Hepatocyte (in vitro differentiated cells): ENCODE data around the gene IQCF2.

ENCODE experiments used
- EZH2 ChIP-seq: fragments of 200-600 bp; sonication (generic); IDR thresholded peaks from 2 replicates; pipeline ENCODE4 v1.6.1; 2016; ENCODE audit warnings: antibody characterized with exemption, mild to moderate bottlenecking, borderline replicate concordance
- EZH2phosphoT487 ChIP-seq: fragments of 200-600 bp; sonication (generic); IDR thresholded peaks from one replicate; pipeline ENCODE4 v1.6.1; 2018; ENCODE audit warnings: antibody characterized with exemption, mild to moderate bottlenecking, low read depth, moderate library complexity; ENCODE audit not compliant: unreplicated experiment, severe bottlenecking
- TF ChIP-seq, protein P1 (sequence below): fragments of 200-600 bp; sonication (generic); IDR thresholded peaks from 2 replicates; pipeline ENCODE4 v1.5.1; 2016; ENCODE audit warnings: antibody characterized with exemption, mild to moderate bottlenecking; ENCODE audit not compliant: poor library complexity

DNA sequence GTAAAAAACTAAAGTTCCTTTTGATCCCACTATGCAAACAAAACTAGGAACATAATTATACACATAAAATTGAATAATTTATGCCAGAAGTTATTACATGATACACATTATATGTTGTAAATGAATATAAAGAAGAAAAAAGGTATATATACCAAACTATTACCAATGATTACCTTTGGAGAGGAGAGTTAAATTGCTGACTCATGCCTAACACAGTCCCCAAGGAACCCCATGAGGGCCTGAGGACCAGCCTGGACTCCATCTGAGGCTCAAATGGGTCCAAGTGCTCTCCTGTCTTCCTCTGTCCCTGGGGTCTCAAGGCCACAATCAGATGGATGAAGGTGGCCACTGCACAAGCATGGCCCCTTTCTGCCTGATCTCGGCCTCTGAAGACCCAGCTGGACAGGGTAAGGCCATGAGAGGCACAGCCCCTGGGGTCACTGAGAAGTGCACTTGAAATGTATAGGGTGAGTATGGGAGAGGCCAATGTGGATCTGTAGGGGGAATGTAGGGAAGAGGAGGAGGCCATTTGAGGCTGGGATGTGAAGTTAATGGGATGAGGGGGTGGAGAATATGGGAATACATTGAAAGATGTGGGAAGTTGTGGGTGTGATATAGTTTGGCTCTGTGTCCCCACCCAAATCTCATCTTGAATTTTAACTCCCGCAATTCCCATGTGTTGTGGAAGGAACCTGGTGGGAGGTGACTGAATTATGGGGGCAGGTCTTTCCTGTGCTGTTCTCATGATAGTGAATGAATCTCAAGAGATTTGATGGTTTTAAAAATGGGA is 42.8 kb downstream of the IQCF2 start:
- TF ChIP-seq, protein P1, sequence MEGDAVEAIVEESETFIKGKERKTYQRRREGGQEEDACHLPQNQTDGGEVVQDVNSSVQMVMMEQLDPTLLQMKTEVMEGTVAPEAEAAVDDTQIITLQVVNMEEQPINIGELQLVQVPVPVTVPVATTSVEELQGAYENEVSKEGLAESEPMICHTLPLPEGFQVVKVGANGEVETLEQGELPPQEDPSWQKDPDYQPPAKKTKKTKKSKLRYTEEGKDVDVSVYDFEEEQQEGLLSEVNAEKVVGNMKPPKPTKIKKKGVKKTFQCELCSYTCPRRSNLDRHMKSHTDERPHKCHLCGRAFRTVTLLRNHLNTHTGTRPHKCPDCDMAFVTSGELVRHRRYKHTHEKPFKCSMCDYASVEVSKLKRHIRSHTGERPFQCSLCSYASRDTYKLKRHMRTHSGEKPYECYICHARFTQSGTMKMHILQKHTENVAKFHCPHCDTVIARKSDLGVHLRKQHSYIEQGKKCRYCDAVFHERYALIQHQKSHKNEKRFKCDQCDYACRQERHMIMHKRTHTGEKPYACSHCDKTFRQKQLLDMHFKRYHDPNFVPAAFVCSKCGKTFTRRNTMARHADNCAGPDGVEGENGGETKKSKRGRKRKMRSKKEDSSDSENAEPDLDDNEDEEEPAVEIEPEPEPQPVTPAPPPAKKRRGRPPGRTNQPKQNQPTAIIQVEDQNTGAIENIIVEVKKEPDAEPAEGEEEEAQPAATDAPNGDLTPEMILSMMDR: no peak
- TF ChIP-seq EZH2 (no peak), EZH2phosphoT487 (no peak)
